SK-N-MC (cell line): ENCODE results near the gene POLDIP3.

ENCODE experiments used
- EZH2 ChIP-seq: fragments of 200-600 bp; sonication (generic); IDR thresholded peaks from one replicate; pipeline ENCODE4 v1.6.1; 2017; ENCODE audit warnings: antibody characterized with exemption
- FOXP2 ChIP-seq: optimal IDR thresholded peaks from 2 replicates; pipeline ENCODE3; 2011; ENCODE audit warnings: mild to moderate bottlenecking, moderate library complexity; ENCODE audit not compliant: insufficient read depth; ENCODE audit errors: extremely low read length, control extremely low read depth
- POLR2AphosphoS5 ChIP-seq: IDR thresholded peaks from 2 replicates; pipeline ENCODE4 v1.6.1; 2012; ENCODE audit warnings: mild to moderate bottlenecking, low read depth, low read length, borderline replicate concordance

DNA sequence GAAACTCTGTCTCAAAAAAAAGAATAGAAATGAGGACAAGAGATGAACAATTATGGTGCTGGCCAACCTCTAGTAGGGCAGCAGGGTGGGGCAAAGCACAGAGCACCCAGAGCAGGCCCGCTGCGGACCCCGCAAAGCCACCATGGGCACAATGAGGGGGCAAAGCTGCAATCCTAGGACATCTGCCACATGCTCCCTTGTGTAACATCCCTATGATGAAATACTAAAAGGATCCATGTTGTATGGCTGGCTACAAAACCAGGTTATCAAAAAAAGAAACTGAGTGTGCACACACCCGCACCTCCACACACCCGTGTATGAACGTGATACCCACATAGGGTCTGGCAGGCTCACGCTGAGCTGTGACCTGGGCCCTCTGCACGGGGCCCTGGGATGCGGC is 18.3 kb upstream of the POLDIP3 start:
- TF ChIP-seq EZH2 (no peak), POLR2AphosphoS5 (no peak), FOXP2 (no peak)
